Natural killer cell (primary cell): ENCODE data around the gene ESPNL. TPM values are rescaled to one million over a fixed set of nuclear protein-coding genes. Genes with fewer than 3 reads are reported as not detected.

Source experiments
- ATAC-seq, 3 donors: fragments of 150-1000 bp in 2 of 3; fragments of 200-7000 bp in 1 of 3; cut with Tn5 transposase; 1 replicate in 1 of 3; 2 replicates in 2 of 3; pipeline ENCODE4 v1.10.0; 2021; ENCODE audit warnings: mild to moderate bottlenecking in 2 of 3, moderate library complexity in 2 of 3
- DNase-seq, 2 donors: peaks; one replicate each; pipeline versions ENCODE4 v3.0.0 to v3.0.0-alpha.2; 2013 to 2021; ENCODE audit warnings: mixed read lengths in 1 of 2
- H3K27ac ChIP-seq: one replicate; pipeline ENCODE4 v1.5.1; 2013; ENCODE audit warnings: mild to moderate bottlenecking, low read length
- H3K27me3 ChIP-seq: one replicate; pipeline ENCODE4 v1.6.1; 2013; ENCODE audit warnings: low read length; ENCODE audit not compliant: control insufficient read depth, insufficient read depth
- H3K36me3 ChIP-seq: one replicate; pipeline ENCODE4 v1.6.1; 2013; ENCODE audit warnings: low read length; ENCODE audit not compliant: control insufficient read depth, insufficient read depth
- H3K4me1 ChIP-seq: one replicate; pipeline ENCODE4 v1.6.1; 2013; ENCODE audit warnings: low read length; ENCODE audit not compliant: control insufficient read depth, insufficient read depth
- H3K4me3 ChIP-seq: one replicate; pipeline ENCODE4 v1.5.1; 2013; ENCODE audit warnings: low read length
- H3K9me3 ChIP-seq: one replicate; pipeline ENCODE4 v1.6.1; 2013; ENCODE audit warnings: low read length; ENCODE audit not compliant: control insufficient read depth, insufficient read depth
- H3K27ac Mint-ChIP-seq, 2 donors: one replicate each; pipeline ENCODE4 v1.8.0; 2022; ENCODE audit warnings: mild to moderate bottlenecking in 2 of 2, mixed read lengths in 2 of 2, moderate library complexity in 1 of 2
- H3K27me3 Mint-ChIP-seq, 2 donors: one replicate each; pipeline ENCODE4 v1.8.0; 2022; ENCODE audit warnings: low read depth in 2 of 2, mixed read lengths in 2 of 2
- H3K36me3 Mint-ChIP-seq: one replicate; pipeline ENCODE4 v1.8.0; 2022; ENCODE audit warnings: mixed read lengths
- H3K4me1 Mint-ChIP-seq, 2 donors: one replicate each; pipeline ENCODE4 v1.8.0; 2022; ENCODE audit warnings: mixed read lengths in 2 of 2
- H3K4me3 Mint-ChIP-seq: one replicate; pipeline ENCODE4 v1.8.0; 2022; ENCODE audit warnings: mild to moderate bottlenecking, moderate library complexity, mixed read lengths
- H3K9me3 Mint-ChIP-seq, 2 donors: one replicate each; pipeline ENCODE4 v1.8.0; 2022; ENCODE audit warnings: mixed read lengths in 2 of 2
- WGBS: methylation state at CpG from one replicate; pipeline ENCODE4 v1.1.7; 2013; ENCODE audit warnings: missing lambda C conversion rate; ENCODE audit not compliant: insufficient coverage; 5-methylcytosine and 5-hydroxymethylcytosine counted together
- intact Hi-C: fragments of 100-400 bp; cut with micrococcal nuclease; formaldehyde crosslinking; loops from one replicate; pipeline ENCODE4 v1.14.2; 2022
- total RNA-seq, 4 donors: library from RNA; stranded (reverse); fragments of 120-200 nt in 1 of 4; gene quantifications; one replicate each; pipeline versions ENCODE4 v1.2.3 to v1.2.4, GENCODE V29; 2013 to 2022
- TF ChIP-seq, protein P1 (sequence below): fragments of 200-600 bp; IDR thresholded peaks from one replicate; pipeline ENCODE4 v1.8.0; 2022; ENCODE audit warnings: antibody characterized with exemption

ESPNL gene
- total RNA-seq, 3 donors from 2014 or later (not counting 1 experiment from before 2014, with no cell fraction given), result not detected

GRCh38 chr2:238103465-238104225, 3.5 kb downstream of the ESPNL start:
- peaks cover 26% of the 10 kb centered on the region for H3K4me1 ChIP-seq
- no peaks in the 10 kb centered on the region for H3K27me3 Mint-ChIP-seq
- H3K27ac ChIP-seq, result no peak overlapping the region
- 83% methylated on average over 18 of the region's 18 CpGs for WGBS
- TF ChIP-seq, protein P1, sequence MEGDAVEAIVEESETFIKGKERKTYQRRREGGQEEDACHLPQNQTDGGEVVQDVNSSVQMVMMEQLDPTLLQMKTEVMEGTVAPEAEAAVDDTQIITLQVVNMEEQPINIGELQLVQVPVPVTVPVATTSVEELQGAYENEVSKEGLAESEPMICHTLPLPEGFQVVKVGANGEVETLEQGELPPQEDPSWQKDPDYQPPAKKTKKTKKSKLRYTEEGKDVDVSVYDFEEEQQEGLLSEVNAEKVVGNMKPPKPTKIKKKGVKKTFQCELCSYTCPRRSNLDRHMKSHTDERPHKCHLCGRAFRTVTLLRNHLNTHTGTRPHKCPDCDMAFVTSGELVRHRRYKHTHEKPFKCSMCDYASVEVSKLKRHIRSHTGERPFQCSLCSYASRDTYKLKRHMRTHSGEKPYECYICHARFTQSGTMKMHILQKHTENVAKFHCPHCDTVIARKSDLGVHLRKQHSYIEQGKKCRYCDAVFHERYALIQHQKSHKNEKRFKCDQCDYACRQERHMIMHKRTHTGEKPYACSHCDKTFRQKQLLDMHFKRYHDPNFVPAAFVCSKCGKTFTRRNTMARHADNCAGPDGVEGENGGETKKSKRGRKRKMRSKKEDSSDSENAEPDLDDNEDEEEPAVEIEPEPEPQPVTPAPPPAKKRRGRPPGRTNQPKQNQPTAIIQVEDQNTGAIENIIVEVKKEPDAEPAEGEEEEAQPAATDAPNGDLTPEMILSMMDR, result no peak
- ATAC-seq (no peak), DNase-seq (peak in 1 of 2 donors; percentile 5)
- intact Hi-C loops, result no loop called here
- H3K4me3 ChIP-seq, result no peak overlapping the region
- H3K4me3 Mint-ChIP-seq, result no peak overlapping the region
- no peaks in the 10 kb centered on the region for H3K36me3 ChIP-seq
- H3K27me3 ChIP-seq, result no peaks in the 10 kb centered on the region
- H3K27ac Mint-ChIP-seq, result no peak overlapping the region
- H3K9me3 ChIP-seq, result no peaks in the 10 kb centered on the region
- H3K36me3 Mint-ChIP-seq, result no peaks in the 10 kb centered on the region
- H3K9me3 Mint-ChIP-seq, result no peaks in the 10 kb centered on the region
- peaks cover 0 to 4% of the 10 kb centered on the region in 2 donors for H3K4me1 Mint-ChIP-seq

DNA sequence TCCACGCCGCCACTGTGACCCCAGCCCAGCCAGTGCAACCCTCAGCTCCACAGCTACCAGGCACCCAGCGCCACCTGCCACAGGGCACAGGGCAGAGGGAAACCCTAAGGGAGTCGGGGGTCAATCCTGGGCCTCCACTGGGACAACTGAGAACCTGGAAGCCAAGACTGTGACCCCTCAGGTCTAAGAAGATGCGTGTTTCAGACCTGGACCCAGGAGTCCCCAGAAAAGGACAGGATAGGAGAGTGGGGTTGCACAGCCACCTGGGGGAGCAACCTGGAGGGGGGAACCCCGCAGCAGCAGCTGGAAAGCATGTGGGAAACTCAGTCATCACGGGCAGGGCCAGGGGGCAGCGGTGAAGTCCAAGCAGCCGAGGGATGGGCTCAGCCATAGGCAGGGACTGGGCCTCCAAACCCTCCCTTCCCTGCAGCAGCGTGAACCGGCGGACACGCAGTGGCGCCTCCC, 4.1 kb downstream of the ESPNL start:
- Mint-ChIP-seq H3K36me3 (no peaks in the 10 kb centered on the region), H3K4me1 (peaks cover 0 to 9% of the 10 kb centered on the region in 2 donors), H3K27ac (no peak overlapping the region), H3K4me3 (no peak overlapping the region), H3K27me3 (no peaks in the 10 kb centered on the region), H3K9me3 (no peaks in the 10 kb centered on the region)
- Histone ChIP-seq H3K27me3 (no peaks in the 10 kb centered on the region), H3K27ac (no peak overlapping the region), H3K4me1 (peaks cover 29% of the 10 kb centered on the region), H3K4me3 (no peak overlapping the region), H3K36me3 (no peaks in the 10 kb centered on the region), H3K9me3 (no peaks in the 10 kb centered on the region)
- TF ChIP-seq, protein P1, result no peak
- WGBS, result 88% methylated on average over 14 of the region's 14 CpGs
- intact Hi-C loops, result no loop called here
- DNase-seq (peak in 1 of 2 donors; percentile 13), ATAC-seq (no peak)

DNA sequence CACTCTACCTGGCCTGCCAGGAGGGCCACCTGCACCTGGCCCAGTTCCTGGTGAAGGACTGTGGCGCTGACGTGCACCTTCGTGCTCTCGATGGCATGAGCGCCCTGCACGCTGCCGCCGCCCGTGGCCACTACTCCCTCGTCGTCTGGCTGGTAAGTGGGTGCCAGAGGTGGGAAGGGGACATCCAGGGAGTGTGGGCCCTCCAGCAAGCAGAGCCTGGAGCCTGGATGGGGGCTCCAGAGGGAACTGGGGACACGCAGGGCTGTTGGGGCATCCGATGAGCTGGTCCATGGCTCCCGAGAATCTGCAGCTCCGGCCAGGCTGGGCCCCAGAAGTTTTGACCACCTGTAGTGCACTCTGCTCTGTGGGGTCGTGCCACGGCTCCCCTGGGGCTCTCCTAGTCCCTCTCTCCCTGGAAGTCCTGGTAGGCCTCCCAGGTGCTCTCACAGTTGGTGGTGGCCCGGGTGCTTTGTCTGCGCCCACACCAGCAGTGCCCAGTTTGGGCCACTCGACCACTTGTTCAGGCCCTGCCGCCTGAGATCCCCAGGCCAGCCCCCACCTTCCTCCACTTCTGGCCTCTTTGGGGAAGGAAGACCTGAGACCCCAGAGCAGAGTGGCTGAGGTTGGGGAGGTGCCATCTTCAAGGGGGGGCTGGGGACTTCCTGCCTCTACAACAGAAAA, 4.7 kb downstream of the ESPNL start:
- Histone ChIP-seq H3K27ac (no peak overlapping the region), H3K27me3 (no peaks in the 10 kb centered on the region), H3K9me3 (no peaks in the 10 kb centered on the region), H3K4me3 (no peak overlapping the region), H3K4me1 (peaks cover 24% of the 10 kb centered on the region), H3K36me3 (no peaks in the 10 kb centered on the region)
- Mint-ChIP-seq H3K4me1 (peaks cover 0 to 9% of the 10 kb centered on the region in 2 donors), H3K4me3 (no peak overlapping the region), H3K36me3 (no peaks in the 10 kb centered on the region), H3K27ac (no peak overlapping the region), H3K9me3 (no peaks in the 10 kb centered on the region), H3K27me3 (no peaks in the 10 kb centered on the region)
- WGBS, result 92% methylated on average over 21 of the region's 21 CpGs
- TF ChIP-seq, protein P1, result no peak
- intact Hi-C loops, result no loop called here
- ATAC-seq (no peak), DNase-seq (no peak)
